Right lung (tissue), 5 donors: ENCODE measurements around the gene KCNMB1. TPM values are rescaled to one million over a fixed set of nuclear protein-coding genes. Genes with fewer than 3 reads are reported as not detected.

Experiments used
- DNase-seq, 2 donors: peaks; one replicate each; pipeline ENCODE4 v3.0.0-alpha.2; 2013
- polyA plus RNA-seq, 5 donors: library from polyadenylated mRNA; unstranded; fragments of 120-200 nt; gene quantifications; one replicate each; pipeline versions ENCODE4 v1.2.1 to v1.2.3, GENCODE V29; 2013; ENCODE audit warnings: inconsistent platforms in 1 of 5, low replicate concordance in 1 of 5; ENCODE audit not compliant: insufficient read length in 5 of 5, insufficient read depth in 1 of 5

The KCNMB1 gene
- polyA plus RNA-seq, 5 donors, result 0.60 to 2.7 (median 1.2) TPM

DNA sequence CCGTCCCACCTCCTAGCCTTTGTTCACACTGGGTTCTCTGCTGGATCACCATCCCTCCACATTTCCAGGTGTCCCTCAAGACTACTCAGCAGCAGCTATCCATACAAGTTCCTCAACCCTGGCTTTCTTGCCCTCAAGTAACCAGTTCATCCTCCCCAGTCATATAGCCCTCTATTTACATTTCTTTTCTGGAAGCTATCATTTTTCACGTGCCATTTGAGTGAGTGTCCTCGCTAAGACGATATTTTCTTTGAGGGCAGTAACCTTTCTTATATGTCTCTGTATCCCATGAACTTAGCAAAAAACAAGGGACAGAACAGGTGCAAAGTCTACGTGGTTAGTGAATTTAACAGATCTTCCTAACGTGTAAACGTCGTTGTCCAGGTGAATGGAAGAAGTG is 29.6 kb upstream of the KCNMB1 start:
- DNase-seq, result no peak

DNA sequence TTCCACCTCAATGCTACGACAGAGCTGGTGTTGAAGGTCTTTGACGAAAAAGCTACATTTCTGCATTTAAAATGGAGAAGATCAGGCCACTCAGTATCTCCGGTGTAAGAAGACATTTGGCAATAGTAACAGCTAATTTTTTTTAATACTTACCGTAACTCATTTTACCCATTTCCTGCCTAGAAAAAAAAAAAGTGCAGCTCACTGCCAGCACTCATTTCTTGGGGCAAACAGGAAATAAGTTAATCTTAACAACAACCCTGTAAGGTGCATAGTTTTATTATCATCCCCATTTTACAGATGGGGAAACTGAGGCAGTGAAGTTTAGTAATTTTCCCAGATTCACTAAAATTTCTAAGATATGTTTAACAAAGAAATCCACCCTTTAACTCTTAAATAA is 27.4 kb upstream of the KCNMB1 start:
- DNase-seq, result no peak

DNA sequence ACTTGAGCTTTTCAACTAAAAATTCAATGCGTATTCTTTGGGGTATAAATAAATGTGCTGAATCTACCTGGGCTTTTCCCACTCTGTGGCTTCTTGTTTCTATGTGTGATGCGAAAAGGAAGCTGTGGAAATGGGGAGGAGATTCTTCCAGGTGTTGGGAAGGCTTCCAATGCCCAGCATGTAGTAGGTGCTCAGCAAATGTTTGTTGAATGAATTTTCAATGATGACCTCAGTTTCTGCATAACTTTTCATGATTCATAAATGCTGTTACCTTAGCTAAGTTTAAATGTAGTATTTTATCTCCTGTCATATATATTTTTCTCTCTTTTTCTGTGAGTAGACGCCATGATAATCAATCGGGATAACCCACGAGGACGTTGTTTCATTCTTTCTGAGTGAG is 25.6 kb upstream of the KCNMB1 start:
- DNase-seq, result no peak

DNA sequence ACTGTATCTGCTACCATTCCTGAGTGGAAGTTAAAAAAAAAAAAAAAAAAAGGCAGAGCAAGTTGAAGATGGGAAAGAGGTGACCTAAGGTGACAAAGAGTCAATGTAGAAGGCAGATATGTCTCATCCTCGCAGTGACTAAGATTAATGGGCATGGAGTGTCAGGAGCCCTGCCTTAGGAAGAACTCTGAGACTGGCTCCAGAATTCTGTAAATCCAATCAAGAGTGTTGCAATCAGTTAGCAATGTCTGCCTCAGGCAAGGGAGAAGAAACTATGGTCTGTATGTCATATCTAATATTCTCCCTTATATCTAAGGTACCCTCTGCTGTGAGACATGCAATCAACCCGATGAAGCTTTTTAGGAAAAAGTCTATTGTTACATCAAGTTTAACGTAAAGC is 24.7 kb upstream of the KCNMB1 start:
- DNase-seq, result no peak

DNA sequence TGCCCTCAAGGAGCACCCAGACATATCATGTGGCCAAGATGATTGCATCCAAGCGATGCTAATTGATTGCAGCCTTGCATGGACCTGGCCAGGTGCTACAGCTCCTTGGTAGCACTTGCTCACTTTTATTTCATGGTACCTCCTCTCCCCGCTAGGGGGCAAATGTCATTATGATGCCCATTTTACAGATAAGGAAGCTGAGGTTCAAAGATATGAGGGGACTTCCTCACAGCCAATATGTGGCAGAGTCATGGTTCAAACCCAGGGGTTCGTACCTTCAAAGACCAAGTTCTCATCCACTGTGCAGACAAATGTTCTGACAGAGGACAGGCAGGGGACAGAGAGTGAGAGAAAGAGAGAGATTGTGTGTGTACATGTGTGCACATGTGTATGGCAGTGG is 21.9 kb upstream of the KCNMB1 start:
- no peak for DNase-seq

DNA sequence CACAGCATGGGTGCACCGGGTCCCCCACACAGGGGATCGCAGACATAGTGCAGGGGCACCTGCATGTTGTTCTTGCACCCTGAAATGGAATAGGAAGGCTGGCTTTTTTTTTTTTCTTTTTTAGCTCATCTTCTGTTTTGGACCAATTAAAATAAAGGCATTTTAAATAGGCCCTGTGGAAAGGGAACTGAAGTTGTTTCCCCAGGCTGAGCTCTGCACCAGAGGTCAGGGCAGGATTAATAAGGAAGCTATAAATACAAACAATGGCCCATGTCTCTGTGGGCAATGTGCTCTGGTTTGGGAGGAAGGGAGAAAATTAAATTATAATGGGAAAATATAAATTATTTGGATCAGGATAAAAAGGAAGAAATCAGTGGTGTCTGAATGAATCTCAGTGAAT is 21.2 kb upstream of the KCNMB1 start:
- DNase-seq, result no peak

DNA sequence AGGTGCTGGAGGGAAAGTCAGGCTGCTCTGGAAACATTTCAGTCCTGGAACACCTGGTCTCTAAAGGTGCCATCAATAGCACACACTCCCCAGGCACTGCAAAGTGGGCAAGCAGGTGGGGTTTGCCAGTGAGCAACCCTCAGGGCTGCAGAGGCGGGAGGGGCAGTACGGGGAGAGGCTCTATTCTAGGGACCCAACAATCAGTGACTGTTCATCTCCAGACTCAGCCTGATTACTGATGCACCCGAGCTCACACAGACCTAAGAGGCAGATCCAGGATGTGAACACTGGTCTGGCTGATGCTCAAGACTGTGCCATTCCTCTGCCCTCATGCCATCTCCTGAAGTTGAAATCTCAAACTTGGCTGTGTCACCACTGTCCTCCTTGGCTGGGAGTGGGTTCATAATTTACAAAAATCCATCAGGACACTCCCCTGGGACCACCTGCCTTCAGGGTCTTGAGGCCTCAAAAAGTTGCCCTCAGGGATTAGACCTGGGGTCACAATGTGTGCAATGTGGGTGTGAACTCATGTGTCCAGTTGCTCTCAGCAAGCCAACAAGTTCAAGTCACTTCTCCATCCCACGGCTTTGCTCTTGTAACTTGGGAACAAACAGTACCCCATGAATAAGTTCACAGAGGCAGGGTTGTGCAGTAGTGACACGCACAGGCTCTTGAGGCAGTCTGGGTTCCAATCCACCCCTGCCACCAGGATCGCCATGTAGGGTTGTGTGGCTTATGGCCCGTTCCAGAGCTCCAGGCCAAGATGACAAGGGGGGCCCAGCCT is 19.9 kb upstream of the KCNMB1 start:
- DNase-seq, result no peak

DNA sequence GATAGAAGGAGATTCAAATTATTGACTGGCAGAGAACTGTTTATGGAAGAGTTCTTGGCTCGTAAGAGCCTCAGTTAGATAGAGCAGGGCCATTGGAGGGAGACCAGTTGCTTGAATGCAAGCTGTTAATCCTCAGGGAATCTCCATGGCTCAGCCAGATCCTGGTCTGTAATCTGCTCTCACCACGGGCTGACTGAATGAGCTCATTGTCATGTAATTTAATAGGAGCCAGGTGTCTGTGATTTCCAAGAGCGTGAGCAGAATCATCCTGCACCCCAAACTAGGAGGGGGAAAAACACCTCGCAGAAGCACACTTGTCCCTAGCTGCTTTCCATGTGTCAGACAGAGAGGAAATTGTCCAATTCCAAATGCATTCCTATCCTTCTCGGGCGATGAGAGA is 19.1 kb upstream of the KCNMB1 start:
- DNase-seq, result no peak

DNA sequence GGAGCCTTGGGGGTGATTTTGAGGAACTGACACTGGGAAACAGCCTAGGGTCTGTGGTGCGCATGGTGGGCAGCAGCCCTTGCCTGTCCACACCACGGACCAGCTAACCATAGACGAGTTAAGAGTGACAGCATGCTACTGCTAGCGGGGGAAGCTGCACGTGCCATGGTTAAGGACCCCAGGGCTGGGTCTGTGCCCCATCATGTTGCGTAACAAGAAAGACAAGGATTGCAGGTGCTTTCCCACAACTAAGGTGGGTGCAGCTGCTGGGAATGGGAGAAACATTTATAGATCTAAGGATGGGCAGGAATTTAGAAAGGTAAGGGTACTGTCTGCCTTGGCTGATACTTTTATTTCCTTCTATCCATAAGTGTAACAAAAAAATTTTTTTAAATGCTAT is 17.9 kb upstream of the KCNMB1 start:
- DNase-seq, result no peak

DNA sequence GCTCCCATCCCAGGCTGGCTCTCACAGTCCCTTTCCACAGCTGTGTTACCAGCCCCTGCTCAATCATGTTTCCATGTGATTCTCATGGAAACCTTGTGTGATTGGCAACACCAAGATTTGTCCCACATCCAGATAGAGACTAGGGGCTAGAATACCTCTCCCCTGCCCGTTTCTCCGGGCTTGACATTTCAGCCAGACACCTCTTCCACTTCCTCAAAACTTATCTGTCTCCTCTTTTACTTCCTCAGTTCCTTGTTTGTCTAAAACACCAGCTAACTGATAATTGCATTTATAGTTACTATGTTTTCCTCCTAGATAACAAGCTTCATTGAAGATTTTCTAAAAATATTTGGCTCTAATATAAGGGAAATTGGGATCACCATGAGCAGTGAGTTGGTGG is 16.6 kb upstream of the KCNMB1 start:
- no peak for DNase-seq

DNA sequence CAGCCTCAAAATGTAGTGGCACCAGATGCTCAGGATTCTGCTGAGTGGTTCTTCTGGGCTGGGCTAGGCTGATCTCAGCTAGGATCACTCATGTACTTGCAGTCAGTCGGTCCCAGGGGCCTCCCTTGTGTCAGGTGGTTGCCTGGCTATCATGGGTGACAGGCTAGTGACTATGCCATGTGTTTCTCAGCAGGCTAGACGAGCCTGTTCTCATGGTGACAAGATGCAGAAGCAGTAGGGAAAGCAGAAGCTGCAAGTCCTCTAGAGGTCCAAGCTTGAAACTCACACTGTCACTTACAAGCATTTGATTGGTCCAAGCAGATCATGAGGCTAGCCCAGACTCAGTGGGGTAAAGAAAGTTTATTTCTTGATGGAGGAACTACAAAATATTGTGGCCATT is 15.2 kb upstream of the KCNMB1 start:
- DNase-seq, result no peak

DNA sequence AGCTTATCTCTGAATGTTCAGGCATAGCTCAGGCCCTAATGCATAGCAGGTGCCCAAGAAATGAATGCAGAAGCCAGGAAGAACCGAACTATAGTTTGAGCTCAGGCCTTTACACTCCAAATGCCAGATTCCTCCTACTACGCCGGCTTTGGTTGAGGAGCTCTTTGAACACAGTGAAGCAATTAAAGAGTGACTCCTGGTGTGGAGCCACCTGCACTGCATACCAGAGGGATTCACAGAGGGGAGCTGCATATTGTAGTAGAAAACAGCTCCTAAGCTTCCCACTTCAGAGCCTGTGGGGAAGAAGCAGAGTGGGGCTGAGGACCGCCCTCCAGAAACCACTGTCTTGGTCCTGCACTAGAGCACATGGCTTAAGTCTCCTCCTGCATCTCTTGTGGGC is 14.5 kb upstream of the KCNMB1 start:
- DNase-seq, result no peak

DNA sequence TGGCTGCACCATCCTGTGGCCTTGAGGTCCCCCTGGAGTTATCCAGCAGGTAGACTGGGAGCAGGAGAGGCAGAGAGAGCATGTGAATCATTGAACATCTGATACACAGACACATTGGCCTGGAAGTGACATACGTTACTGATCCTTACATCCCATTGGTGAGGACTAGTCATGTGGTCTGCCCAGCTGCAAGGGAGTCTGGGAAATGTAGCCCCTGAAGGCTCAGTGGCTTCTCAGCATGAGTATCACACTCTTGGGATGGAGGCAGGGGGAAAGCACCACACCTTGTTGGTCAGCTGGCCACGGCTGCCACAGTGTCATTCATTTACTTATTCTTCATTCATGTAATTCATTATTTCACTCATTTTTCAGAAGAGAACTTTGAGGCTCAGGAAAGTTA is 13.3 kb upstream of the KCNMB1 start:
- no peak for DNase-seq

DNA sequence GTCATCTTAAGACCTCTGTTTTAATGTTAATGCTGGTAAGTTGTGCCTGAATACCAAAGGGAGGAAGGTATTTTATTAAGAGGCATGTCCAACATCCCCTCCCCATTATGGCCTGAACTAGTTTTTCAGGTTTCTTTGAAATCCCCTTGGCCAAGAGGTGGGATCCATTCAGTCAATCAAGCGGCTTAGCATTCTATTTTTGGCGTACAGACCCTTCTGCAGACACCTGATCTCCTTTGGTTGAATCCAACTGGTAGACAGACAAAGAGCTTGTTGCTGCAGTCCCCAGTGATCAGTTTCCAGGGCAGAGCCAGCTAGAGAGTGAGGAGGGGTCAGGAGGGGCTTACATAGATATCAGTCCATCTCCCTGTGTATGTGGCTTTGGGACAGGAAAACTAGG is 7.9 kb upstream of the KCNMB1 start:
- DNase-seq, result no peak

DNA sequence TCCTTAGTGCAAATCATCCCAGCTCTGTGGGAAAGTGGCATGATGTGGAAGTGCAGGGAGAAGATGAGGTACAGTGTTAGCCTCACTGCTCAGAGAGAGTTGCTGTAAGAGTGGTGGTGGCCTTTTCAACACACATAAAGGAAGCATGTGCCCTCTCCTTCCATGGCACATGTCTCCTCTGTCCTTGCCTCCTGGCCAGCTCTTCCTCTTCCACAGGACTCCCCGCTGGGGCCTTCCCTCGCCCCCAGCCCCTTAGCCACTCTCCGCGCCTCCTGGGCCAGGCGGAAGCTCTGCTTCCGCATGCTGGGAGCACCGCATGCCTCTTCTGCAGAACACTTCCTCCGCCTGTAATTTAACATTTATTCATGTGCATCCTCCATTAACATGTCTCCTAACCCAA is 4.8 kb upstream of the KCNMB1 start:
- DNase-seq, result no peak

DNA sequence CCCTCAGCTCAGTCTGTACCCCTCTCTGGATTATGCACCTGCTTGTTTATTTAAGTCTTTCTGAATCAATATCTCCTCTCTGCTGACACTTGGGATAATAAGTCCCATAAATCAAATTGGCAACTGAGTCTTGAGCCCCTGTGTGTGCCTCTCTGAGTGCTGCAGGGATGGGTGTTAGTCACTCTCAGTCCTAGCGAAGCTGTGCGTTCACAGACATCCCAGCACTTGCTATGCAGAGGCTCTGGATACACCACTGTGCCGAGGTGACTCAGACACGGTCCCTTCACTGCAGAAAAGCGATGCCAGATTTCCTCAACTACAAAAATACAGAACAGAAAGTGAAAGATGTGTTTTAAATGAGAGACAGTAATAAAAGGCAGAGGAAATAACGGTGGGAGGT is 4.1 kb upstream of the KCNMB1 start:
- DNase-seq, result no peak

DNA sequence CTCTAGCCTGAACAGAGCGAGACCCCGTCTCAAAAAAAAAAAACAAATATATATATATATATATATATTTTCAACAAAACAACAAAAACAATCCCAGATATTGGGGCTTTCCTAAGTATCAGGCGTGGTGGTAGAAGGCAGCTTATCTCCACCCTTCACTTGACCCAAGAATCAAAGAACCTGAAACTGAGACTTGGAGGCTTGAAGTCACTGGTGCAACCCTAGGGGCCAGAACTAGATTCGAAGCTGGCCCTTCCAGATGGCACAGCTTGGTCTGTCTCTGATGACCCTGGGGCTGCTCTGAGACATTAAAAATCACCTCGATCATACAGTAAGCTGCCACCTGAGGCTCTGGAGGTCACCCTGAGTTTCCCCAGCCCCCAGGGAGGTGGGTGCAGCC is 1.3 kb upstream of the KCNMB1 start:
- no peak for DNase-seq

DNA sequence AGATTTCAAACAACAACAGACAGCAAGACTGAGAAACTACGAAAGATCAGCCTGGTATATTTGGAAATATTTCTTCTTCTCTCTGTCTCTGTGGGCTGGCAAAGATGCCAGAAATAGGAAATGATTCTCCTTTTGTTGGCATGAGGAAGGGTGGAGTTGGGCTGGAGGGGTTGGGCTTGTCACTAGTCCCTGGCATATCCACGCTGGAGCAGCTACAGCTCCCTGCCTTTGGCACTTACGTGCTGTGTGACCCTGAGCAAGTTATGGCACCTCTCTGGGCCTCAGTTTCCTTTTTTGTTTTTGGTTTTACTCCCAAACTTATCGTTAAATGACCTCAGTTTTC is 354 bp upstream of the KCNMB1 start:
- DNase-seq, result no peak

DNA sequence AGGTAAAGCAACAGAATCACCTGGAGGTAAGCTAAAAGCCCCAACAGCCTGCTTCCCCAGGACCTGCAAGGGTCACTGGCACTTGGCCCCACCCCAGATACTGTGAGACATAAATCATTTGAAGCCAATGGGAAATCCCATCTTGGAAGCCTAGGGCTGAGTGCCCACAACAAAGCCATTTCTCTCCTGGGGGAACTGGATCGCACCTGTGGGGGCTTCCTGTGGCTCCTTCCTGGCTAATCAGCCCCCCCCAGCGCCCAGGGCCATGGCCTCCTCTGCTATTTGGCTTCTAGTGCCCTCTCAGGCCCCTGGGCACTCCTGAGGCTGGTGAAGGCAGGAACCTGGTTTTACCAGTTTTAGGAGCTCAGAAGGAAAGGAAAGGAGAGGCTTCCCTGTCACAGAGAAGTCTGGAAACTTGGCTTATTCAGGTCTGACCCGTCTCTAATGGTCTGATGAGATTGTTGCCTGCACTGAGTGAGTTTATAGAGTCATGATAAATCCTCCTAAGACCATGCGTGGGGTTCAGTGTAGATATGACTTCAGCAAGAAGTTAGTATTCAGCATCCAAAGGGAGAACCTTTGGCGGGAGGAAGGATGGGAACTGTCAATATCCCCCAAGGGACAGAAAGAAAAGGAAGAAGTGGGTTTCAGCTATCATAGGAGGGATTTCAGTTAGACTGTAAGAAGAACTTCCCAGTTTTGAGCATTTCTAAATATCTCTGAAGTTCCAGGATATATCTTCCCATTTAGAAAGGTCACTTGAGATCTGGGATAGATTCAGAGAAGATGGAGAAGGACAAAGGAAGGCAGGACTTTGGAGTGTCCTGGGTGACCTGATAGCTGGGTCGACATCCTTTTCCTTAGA is 1.2 kb downstream of the KCNMB1 start:
- DNase-seq, result peak in 1 of 2 donors; percentile 15

DNA sequence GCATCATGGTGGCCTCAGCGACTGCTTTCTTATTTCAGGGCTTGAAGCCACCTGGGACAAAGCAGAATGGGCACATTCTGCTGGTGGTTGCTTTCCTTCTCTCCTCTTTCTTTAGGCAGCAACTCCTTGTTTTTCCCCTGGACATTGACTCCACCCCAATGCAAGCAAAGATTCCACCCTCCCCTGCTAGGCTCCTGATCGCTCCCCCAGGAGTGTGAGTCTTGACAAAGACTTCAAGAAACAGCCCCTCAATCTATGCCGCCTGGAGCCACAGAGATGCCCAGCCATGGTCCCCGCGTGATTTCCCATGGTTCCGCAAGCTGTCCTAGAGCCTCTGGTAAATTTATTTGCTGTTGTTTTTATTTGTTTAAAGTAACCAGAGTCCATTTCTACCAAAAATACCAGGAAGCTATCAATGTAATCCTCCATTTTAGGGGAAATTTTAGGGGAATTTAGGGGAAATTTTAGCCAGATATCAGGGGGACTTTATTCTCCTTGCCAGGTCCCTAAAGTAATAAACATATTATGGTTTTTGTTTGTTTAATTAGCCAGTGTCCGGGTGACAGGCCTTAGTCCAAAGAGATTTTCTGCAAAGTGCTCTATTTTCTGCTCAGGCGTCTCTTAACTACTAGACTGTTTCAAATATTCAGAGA is 2.3 kb downstream of the KCNMB1 start:
- DNase-seq, result no peak

DNA sequence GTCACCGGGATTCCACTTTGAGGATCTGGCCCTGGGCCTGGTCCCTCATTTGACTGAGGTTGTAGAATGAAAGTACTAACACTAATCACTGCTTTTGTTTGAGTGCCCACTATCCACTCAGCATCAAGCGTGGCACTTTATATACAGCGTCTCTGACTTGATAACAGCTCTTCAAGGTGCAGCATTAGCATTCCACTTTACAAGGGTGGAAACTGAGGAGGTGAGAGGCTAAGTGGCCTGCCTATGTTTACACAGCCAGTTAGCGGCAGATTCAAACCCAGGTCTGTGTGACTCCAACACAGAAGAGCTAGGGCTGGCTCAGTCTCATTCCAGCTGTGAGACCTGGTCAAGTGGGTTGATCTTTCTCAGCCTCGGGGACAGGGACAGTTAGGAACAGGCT is 5.9 kb downstream of the KCNMB1 start:
- DNase-seq, result no peak

DNA sequence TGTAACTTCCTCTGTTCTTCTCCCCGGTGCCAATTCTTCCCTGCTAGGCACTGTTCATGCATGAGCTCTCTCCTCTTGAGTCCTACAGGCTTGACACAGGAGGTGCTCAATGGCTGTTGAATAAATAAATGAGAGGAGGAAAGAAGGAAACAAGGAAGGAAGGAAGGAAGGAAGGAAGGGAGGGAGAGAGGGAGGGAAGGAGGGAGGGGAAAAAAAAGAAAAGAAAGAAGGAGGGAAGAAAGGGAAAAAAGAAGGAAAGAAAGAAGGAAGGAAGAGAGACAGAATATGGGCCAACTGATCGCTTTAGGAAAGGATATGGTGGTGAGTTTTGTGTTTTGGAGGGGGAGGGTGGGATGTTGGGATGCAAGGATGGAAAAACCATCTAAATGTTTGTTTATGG is 6.4 kb downstream of the KCNMB1 start:
- DNase-seq, result no peak

DNA sequence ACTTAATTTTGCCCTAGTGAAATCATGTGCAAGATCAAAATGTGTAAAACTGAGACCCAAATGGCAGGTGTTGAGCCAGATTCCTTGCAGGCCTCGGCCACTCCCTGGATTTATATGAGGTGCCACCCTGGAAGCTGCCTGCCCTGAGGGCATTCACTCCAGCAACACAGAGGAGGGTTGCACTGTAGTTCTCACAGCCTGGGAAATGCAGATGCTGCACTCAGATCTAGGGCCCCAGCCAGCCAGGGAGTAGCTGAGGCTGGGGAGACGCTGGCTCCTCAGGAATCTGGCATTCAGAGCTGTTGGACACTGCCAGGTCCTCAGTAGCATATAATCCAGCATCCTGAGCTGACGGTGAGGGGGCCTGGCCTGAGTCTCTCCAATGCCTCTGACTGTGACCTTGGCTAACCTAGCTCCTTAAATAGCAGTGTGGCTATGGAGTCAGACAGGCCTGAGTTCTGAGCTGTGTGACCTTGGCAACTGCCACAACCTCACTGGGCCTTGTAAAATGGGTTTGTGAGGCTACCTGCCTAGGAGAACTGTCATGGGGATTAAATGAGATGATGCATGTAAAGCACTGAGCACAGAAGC is 8.7 kb downstream of the KCNMB1 start:
- DNase-seq, result no peak
